ENCODE data around the gene PLEKHG1.

The PLEKHG1 gene

GRCh38 chr6:150599199-150600009 is at the start of gene PLEKHG1:
Gene PLEKHG1 (plus strand): TSS chr6:150599885. CDS start chr6:150733682, 133,797 bp downstream.
- DNase-seq (ENCODE audit: low spot score): peak; percentile 69

DNA sequence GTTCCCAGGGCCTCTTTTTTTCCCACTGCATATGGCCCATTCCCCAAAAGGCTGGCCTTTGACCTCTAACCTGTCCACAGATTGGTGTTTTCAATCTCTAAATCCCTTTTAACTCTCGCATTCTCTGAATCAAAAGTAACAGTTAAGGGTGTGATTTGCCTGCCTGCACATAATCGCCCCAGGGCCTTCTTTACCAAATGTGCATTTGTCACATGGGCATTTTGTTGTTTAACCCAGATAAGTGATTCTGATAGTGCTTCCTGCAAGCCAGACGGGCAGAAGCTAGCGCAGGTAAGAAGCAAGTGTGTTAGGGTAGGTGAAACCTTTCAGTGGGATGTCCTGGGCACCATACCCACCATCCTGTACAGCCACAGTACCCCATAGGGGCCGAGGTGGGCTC is 49.4 kb upstream of the PLEKHG1 start:
- no peak for DNase-seq (ENCODE audit: low spot score)

- DNase-seq (ENCODE audit: low spot score): no peak
Observed at GRCh38 chr6:150557043-150557599, 42.6 kb upstream of the PLEKHG1 start.

- DNase-seq (ENCODE audit: low spot score): no peak
Observed at GRCh38 chr6:150560004-150560883, 39.4 kb upstream of the PLEKHG1 start.

DNA sequence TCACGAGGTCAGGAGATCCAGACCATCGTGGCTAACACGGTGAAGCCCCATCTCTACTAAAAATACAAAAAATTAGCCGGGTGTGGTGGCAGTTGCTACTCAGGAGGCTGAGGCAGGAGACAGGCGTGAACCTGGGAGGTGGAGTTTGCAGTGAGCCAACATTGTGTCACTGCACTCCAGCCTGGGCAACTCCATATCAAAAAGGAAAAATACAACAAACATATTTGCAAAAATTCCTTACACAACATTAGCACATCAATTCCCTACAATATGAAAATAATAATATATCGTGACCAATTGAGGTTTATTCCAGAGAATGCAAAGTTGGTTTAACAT is 38.8 kb upstream of the PLEKHG1 start:
- no peak for DNase-seq (ENCODE audit: low spot score)

GRCh38 chr6:150565945-150566344 is 33.7 kb upstream of the PLEKHG1 start:
- DNase-seq (ENCODE audit: low spot score): no peak

GRCh38 chr6:150566486-150566885 is 33.2 kb upstream of the PLEKHG1 start:
- DNase-seq (ENCODE audit: low spot score): no peak

- peak; percentile 36 for DNase-seq (ENCODE audit: low spot score)
Observed at GRCh38 chr6:150567380-150567779, 32.3 kb upstream of the PLEKHG1 start.

- DNase-seq (ENCODE audit: low spot score): no peak
Observed at GRCh38 chr6:150567823-150568383, 31.8 kb upstream of the PLEKHG1 start.

DNA sequence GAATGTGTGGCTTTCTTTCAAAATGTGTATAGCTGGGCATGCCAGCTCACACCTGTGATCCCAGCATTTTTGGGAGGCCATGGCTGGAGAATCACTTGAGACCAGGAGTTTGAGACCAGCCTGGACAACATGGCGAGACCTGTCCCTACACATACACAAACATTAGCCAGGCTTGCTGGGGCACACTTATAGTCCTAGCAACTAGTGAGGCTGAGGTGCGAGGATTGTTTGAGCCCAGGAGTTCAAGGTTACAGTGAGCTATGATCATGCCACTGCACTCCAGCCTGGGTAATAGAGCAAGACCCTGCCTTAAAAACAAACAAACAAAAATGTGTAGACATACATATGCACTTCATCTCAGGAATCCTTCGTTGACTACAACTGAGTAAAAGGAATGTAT is 31.1 kb upstream of the PLEKHG1 start:
- DNase-seq (ENCODE audit: low spot score): no peak

- DNase-seq (ENCODE audit: low spot score): no peak
Observed at GRCh38 chr6:150569161-150569560, 30.5 kb upstream of the PLEKHG1 start.

DNA sequence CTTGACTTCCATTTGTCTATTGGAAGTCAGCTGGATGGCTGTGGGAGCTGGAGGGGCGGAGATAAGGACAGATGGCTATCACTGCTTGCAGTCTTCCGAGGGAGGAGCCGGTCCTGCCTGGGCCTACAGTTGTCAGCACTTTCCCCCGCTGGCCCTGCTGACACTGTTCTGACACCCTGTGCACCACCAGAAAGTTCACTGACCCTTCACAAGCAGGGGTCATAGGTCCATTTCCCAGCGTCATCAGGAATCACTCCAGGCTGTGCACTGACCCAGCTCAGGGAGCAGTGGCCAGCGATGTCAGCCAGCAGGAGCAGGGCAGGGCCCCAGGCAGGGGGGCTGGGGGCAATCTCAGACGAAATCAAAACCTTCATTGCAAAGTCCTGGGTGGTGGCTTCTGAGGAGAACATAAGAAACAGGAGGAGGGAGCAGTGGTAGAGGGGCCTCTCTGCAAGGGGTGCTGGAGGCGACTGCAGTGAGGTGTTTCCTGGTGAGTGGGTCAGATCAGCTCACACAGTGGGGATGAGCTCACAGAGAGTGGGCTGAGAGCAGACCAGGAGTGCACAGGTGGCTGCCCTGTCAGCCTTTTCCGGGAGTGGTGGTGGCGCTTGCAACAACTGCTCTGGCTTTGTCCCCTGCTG is 26.5 kb upstream of the PLEKHG1 start:
- peak; percentile 73 for DNase-seq (ENCODE audit: low spot score)

- DNase-seq (ENCODE audit: low spot score): no peak
Observed at GRCh38 chr6:150575836-150576235, 23.8 kb upstream of the PLEKHG1 start.

DNA sequence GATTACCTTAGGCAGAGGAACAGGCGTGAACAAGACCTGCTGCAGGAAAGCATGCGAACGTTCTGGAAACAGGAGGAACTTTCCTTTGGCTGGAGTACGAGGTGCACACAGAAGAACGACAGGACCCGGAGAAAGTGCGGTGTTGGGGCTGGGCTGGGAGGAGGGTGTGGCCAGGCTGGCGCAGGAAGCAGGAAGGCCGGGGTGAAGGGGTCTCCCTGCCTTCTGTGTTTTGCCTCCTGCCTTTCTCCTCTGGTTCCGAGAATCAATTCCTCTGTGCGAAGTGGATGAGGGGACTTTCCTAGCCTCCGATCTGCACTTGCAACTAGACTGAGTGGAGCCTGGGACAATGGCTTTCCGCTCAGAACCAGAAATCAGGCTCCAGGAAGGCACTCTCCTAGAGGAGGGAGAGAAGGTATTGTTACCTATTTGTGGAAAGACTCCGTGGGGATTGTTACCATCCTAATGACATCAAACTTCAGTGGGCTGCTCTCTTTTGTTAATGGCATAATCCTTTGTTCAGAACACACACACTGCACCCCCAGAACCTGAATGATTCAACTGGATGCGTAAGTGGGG is 22.9 kb upstream of the PLEKHG1 start:
- no peak for DNase-seq (ENCODE audit: low spot score)

- DNase-seq (ENCODE audit: low spot score): no peak
Observed at GRCh38 chr6:150579611-150580010, 20.1 kb upstream of the PLEKHG1 start.

DNA sequence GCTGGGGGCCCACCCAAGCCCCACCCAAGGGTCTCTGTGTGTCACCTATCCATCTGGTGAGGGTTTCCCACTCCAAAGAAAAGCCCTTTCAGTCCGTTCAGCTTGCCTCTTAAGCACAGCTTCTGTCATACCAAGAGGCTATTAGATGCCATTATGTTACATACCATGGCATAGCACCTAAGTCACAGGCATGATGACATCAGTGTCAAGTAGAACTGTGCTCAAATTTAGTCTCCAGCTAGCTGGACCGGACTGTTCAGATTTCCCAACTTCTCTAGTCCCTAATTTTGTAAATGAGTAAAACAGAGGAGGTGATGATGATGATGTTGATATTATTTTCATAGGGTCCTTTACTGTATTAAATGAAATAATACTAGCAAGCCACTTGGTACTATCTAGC is 19.2 kb upstream of the PLEKHG1 start:
- no peak for DNase-seq (ENCODE audit: low spot score)

DNA sequence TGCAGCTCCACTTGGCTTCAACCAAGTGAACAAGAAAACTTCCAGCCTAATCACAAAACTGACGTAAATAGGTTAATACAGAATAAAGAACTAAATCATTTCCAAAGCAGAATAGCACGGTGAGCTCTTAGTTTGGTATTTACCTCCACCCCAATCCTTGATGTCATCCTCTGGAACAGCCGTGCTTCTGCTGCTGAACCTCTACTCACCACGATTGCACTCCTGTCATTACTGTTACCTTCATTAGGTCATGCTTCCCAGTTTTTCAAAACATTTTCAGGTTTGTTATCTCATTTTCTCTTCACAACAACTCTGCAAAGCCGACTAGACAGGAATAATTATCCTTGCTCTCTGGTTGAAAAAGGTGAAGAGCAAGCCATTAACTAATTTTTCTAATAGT is 15.6 kb upstream of the PLEKHG1 start:
- no peak for DNase-seq (ENCODE audit: low spot score)

DNA sequence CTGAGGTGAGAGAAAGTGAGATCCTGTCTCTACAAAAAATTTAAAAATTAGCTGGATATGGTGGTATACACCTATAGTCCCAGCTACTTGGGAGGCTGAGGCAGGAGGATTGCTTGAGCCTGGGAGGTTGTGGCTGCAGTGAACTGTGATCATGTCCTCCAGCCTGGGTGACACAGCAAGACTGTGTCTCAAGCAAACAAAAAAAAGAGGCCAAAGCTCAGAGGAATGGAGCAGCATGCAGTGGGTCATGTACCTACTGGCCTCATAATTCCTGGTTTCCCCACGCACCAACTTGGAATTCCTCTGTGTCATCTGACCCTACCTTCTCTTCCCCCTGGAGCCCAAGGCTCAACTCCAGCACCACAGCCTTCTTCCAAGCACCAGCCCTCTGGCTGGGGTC is 15.1 kb upstream of the PLEKHG1 start:
- no peak for DNase-seq (ENCODE audit: low spot score)

- no peak for DNase-seq (ENCODE audit: low spot score)
Observed at GRCh38 chr6:150586850-150587359, 12.8 kb upstream of the PLEKHG1 start.

DNA sequence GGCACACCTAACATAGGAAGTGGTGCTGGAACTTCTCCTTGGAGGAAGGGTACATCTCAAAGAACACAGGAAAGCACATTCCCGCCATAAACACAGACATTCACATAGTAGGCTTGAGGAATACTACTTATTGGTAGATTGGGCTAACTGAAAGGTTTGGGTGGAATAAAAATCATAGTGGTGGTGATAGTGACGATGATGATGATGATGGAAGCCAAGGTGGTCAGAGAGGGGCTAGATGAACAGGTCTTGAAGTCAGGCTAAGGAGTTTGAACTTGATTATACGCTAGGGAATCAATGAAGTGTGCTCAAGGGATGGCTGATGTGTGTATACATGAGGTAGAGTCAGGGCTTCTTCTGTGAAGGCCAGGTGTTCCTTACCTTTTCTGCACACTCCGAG is 12.0 kb upstream of the PLEKHG1 start:
- DNase-seq (ENCODE audit: low spot score): no peak

DNA sequence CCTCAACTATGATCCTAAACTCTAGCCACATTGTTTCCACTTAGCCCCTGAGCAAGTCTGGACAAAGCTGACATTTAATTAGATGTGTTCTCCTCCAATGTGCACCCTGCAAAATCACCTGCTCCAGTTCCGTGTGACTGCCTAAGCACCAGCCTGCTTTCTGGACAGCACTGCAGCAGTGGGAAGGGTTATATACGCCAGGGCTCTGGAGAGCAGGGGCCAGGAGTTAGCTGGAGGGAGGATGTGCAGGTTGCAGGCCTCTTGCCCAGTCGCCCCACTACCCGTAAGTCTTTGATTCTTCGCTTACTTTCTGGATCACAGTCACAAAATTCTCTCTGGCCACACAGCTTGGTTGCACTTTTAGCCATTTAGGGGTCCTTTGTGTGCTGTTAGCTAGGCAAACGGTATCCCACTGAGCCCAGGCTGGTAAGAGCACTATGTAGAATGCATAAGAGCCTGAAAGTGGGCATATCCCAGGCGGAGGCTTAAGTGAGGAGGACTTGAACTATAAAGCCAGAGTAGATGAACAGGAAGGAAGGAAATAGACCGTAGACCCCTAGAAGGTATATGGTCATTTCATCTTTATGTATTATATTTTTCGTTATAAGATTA is 10.7 kb upstream of the PLEKHG1 start:
- DNase-seq (ENCODE audit: low spot score): no peak
